G401 (cell line): Measurements from ENCODE around the gene USP3. TPM values are rescaled to one million over a fixed set of nuclear protein-coding genes. Genes with fewer than 3 reads are reported as not detected.
A peak's percentile ranks its signal among the peaks of the same experiment; 100 is the strongest.
"Not testable (repeated sequence)": the region's sequence is repeated elsewhere in the genome, so short reads cannot be mapped to it uniquely, and the experiment has no call there.

Experiments used
- DNase-seq: peaks from one replicate; pipeline ENCODE4 v3.0.0-alpha.2; 2015; ENCODE audit warnings: low spot score
- in situ Hi-C: cut with HindIII; loops from 2 replicates; pipeline ENCODE4 v1.10.0; 2016; ENCODE audit warnings: low sequenced_read_pairs, mixed read lengths
- total RNA-seq: library from RNA; depleted of rRNA; stranded (reverse); fragments of >200 nt; shearing (Covaris generic); gene quantifications from 2 replicates; pipeline ENCODE4 v1.2.3, GENCODE V29; 2014

USP3 gene
- total RNA-seq, 1 experiment from 2014 or later, result 27.3 TPM

- in situ Hi-C loops, result no loop called here
- no peak for DNase-seq
These were observed 23.8 kb downstream of the USP3 start for GRCh38 chr15:63528138-63528659.

- in situ Hi-C loops, result no loop called here
- no peak for DNase-seq
These were observed 25.8 kb downstream of the USP3 start for GRCh38 chr15:63530235-63530634.

GRCh38 chr15:63530752-63531299 is 26.4 kb downstream of the USP3 start:
- DNase-seq, result no peak
- in situ Hi-C loops, result no loop called here

GRCh38 chr15:63531586-63531985 is 27.2 kb downstream of the USP3 start:
- DNase-seq, result no peak

GRCh38 chr15:63532307-63532744 is 27.9 kb downstream of the USP3 start:
- in situ Hi-C loops, result no loop called here
- DNase-seq, result no peak

More at GRCh38 chr15:63531586-63531985, 27.2 kb downstream of the USP3 start:
- in situ Hi-C loops, result no loop called here

GRCh38 chr15:63534888-63535287 is 30.5 kb downstream of the USP3 start:
- DNase-seq, in situ Hi-C loops: not testable (repeated sequence)

GRCh38 chr15:63535689-63536088 is 31.3 kb downstream of the USP3 start:
- in situ Hi-C loops, result no loop called here
- DNase-seq, result no peak

- in situ Hi-C loops, result no loop called here
- DNase-seq, result no peak
These were observed 34.5 kb downstream of the USP3 start for GRCh38 chr15:63538876-63539275.

- no peak for DNase-seq
- in situ Hi-C loops, result no loop called here
These were observed 35.1 kb downstream of the USP3 start for GRCh38 chr15:63539521-63539920.

- DNase-seq, result no peak
- in situ Hi-C loops, result no loop called here
These were observed 35.6 kb downstream of the USP3 start for GRCh38 chr15:63539998-63540397.

GRCh38 chr15:63540449-63540848 is 36.1 kb downstream of the USP3 start:
- no peak for DNase-seq
- in situ Hi-C loops, result no loop called here

- in situ Hi-C loops, result no loop called here
- DNase-seq, result no peak
These were observed 40.0 kb downstream of the USP3 start for GRCh38 chr15:63544258-63545026.

- DNase-seq, result no peak
- in situ Hi-C loops, result no loop called here
These were observed 41.1 kb downstream of the USP3 start for GRCh38 chr15:63545520-63545919.

GRCh38 chr15:63551400-63551799 is 47.0 kb downstream of the USP3 start:
- in situ Hi-C loops, result no loop called here
- DNase-seq, result no peak

GRCh38 chr15:63553388-63553791 is 49.0 kb downstream of the USP3 start:
- in situ Hi-C loops, result no loop called here

GRCh38 chr15:63554337-63554927 is 50.0 kb downstream of the USP3 start:
- no peak for DNase-seq
- in situ Hi-C loops, result no loop called here

More at GRCh38 chr15:63553388-63553791, 49.0 kb downstream of the USP3 start:
- DNase-seq, result peak; percentile 61

- in situ Hi-C loops, result no loop called here
- DNase-seq, result no peak
These were observed 51.1 kb downstream of the USP3 start for GRCh38 chr15:63555507-63555906.

GRCh38 chr15:63556246-63556645 is 51.9 kb downstream of the USP3 start:
- no peak for DNase-seq
- in situ Hi-C loops, result no loop called here

GRCh38 chr15:63556736-63557135 is 52.3 kb downstream of the USP3 start:
- in situ Hi-C loops, result no loop called here
- peak; percentile 72 for DNase-seq

GRCh38 chr15:63559753-63560152 is 55.4 kb downstream of the USP3 start:
- in situ Hi-C loops, result no loop called here
- no peak for DNase-seq
